Osteoblast (primary cell): ENCODE data around the gene CEP97. TPM values are rescaled to one million over a fixed set of nuclear protein-coding genes. Genes with fewer than 3 reads are reported as not detected.
"Not testable (repeated sequence)": the region's sequence is repeated elsewhere in the genome, so short reads cannot be mapped to it uniquely, and the experiment has no call there.

Experiments
- DNase-seq: peaks from one replicate; pipeline ENCODE4 v3.0.0; 2011; ENCODE audit warnings: low spot score, mixed read lengths; ENCODE audit not compliant: insufficient read length; ENCODE audit errors: missing footprints
- H2AFZ ChIP-seq: 2 replicates; pipeline ENCODE4 v1.6.0; 2011; ENCODE audit warnings: mild to moderate bottlenecking, low read length
- H3K27ac ChIP-seq: 2 replicates; pipeline ENCODE4 v1.5.1; 2011; ENCODE audit warnings: mild to moderate bottlenecking, low read depth, low read length, moderate library complexity
- H3K27me3 ChIP-seq: 2 replicates; pipeline ENCODE4 v1.6.0; 2012; ENCODE audit warnings: mild to moderate bottlenecking, control low read depth, inconsistent platforms, low read length, moderate library complexity; ENCODE audit not compliant: insufficient read depth
- H3K36me3 ChIP-seq: 2 replicates; pipeline ENCODE4 v1.5.1; 2011; ENCODE audit warnings: mild to moderate bottlenecking, low read length, control low read depth, moderate library complexity; ENCODE audit not compliant: insufficient read depth
- H3K4me1 ChIP-seq: 2 replicates; pipeline ENCODE4 v1.5.1; 2011; ENCODE audit warnings: mild to moderate bottlenecking, low read length, control low read depth, moderate library complexity; ENCODE audit not compliant: insufficient read depth
- H3K4me2 ChIP-seq: 2 replicates; pipeline ENCODE4 v1.6.0; 2011; ENCODE audit warnings: mild to moderate bottlenecking, low read length; ENCODE audit not compliant: insufficient read depth
- H3K4me3 ChIP-seq: fragments of 200-600 bp; sonication (generic); 3 replicates; pipeline ENCODE4 v1.5.1; 2012; ENCODE audit warnings: mild to moderate bottlenecking, low read length, inconsistent platforms; ENCODE audit not compliant: insufficient read depth
- H3K79me2 ChIP-seq: 2 replicates; pipeline ENCODE4 v1.6.0; 2012; ENCODE audit warnings: mild to moderate bottlenecking, low read length, control low read depth, inconsistent platforms; ENCODE audit not compliant: insufficient read depth
- H3K9me3 ChIP-seq: 2 replicates; pipeline ENCODE4 v1.5.1; 2011; ENCODE audit warnings: low read depth, low read length, control low read depth
- H4K20me1 ChIP-seq: 2 replicates; pipeline ENCODE4 v1.6.0; 2012; ENCODE audit warnings: mild to moderate bottlenecking, low read length, control low read depth; ENCODE audit not compliant: insufficient read depth
- total RNA-seq: library from RNA; depleted of rRNA; stranded (reverse); fragments of >200 nt; gene quantifications from 2 replicates; pipeline ENCODE4 v1.2.3, GENCODE V29; 2012
- TF ChIP-seq, protein P1 (sequence below): IDR thresholded peaks from 2 replicates; pipeline ENCODE4 v1.5.1; 2011; ENCODE audit warnings: mild to moderate bottlenecking, low read depth, low read length, moderate library complexity; ENCODE audit errors: extremely low read depth

The CEP97 gene
- total RNA-seq, 1 donor, result 10.9 TPM

- Histone ChIP-seq H2AFZ (no peak overlapping the region), H3K4me1 (no peaks in the 10 kb centered on the region), H4K20me1 (no peaks in the 10 kb centered on the region), H3K4me2 (no peak overlapping the region), H3K27ac (no peak overlapping the region), H3K79me2 (no peaks in the 10 kb centered on the region), H3K4me3 (no peak overlapping the region), H3K9me3 (no peaks in the 10 kb centered on the region), H3K27me3 (no peaks in the 10 kb centered on the region), H3K36me3 (no peaks in the 10 kb centered on the region)
- TF ChIP-seq, protein P1, sequence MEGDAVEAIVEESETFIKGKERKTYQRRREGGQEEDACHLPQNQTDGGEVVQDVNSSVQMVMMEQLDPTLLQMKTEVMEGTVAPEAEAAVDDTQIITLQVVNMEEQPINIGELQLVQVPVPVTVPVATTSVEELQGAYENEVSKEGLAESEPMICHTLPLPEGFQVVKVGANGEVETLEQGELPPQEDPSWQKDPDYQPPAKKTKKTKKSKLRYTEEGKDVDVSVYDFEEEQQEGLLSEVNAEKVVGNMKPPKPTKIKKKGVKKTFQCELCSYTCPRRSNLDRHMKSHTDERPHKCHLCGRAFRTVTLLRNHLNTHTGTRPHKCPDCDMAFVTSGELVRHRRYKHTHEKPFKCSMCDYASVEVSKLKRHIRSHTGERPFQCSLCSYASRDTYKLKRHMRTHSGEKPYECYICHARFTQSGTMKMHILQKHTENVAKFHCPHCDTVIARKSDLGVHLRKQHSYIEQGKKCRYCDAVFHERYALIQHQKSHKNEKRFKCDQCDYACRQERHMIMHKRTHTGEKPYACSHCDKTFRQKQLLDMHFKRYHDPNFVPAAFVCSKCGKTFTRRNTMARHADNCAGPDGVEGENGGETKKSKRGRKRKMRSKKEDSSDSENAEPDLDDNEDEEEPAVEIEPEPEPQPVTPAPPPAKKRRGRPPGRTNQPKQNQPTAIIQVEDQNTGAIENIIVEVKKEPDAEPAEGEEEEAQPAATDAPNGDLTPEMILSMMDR, result no peak
- no peak for DNase-seq
These were observed 22.4 kb upstream of the CEP97 start for GRCh38 chr3:101701696-101702634.

DNA sequence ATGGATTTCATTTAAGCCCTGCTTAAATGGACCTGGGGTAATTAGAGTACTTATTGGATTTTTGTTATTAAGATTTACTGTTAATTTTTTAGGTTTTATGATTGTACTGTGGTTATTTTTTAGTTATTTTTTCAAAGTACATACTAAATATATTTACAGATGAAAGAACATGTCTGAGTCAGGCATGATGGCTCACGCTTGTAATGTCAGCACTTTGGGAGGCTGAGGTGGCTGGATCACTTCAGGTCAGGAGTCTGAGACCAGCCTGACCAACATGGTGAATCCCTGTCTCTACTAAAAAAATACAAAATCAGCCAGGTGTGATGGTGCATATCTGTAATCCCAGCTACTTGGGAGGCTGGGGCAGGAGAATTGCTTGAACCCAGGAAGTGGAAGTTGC lies 21.7 kb upstream of the CEP97 start:
- H3K79me2 ChIP-seq, result no peaks in the 10 kb centered on the region
- no peaks in the 10 kb centered on the region for H3K36me3 ChIP-seq
- H3K4me3 ChIP-seq, result no peak overlapping the region
- no peaks in the 10 kb centered on the region for H3K9me3 ChIP-seq
- no peaks in the 10 kb centered on the region for H3K27me3 ChIP-seq
- H3K27ac ChIP-seq, result no peak overlapping the region
- no peak overlapping the region for H3K4me2 ChIP-seq
- H3K4me1 ChIP-seq, result no peaks in the 10 kb centered on the region
- DNase-seq, result no peak
- H4K20me1 ChIP-seq, result no peaks in the 10 kb centered on the region
- H2AFZ ChIP-seq, result no peak overlapping the region
- TF ChIP-seq, protein P1, result no peak

GRCh38 chr3:101703169-101703568 lies 21.2 kb upstream of the CEP97 start:
- H3K9me3 ChIP-seq, result no peaks in the 10 kb centered on the region
- no peak for DNase-seq
- peaks cover under 1% of the 10 kb centered on the region for H3K4me1 ChIP-seq
- no peaks in the 10 kb centered on the region for H3K27me3 ChIP-seq
- TF ChIP-seq, protein P1, result no peak
- no peak overlapping the region for H3K4me2 ChIP-seq
- no peaks in the 10 kb centered on the region for H3K36me3 ChIP-seq
- H3K27ac ChIP-seq, result no peak overlapping the region
- H4K20me1 ChIP-seq, result no peaks in the 10 kb centered on the region
- no peak overlapping the region for H2AFZ ChIP-seq
- no peaks in the 10 kb centered on the region for H3K79me2 ChIP-seq
- no peak overlapping the region for H3K4me3 ChIP-seq

- H3K4me3 ChIP-seq, H3K36me3 ChIP-seq, H3K4me2 ChIP-seq, DNase-seq, H3K4me1 ChIP-seq, H4K20me1 ChIP-seq, H3K27ac ChIP-seq, H3K9me3 ChIP-seq, H3K27me3 ChIP-seq, H2AFZ ChIP-seq, H3K79me2 ChIP-seq: not testable (repeated sequence)
These were observed 19.8 kb upstream of the CEP97 start for GRCh38 chr3:101704639-101705038.
